GM12878 (cell line): Measurements from ENCODE around the gene UQCR11. TPM values are rescaled to one million over a fixed set of nuclear protein-coding genes. Genes with fewer than 3 reads are reported as not detected.

Experiments
- ATAC-seq: fragments of 200-7000 bp; cut with Tn5 transposase; 3 replicates; pipeline ENCODE4 v1.9.1; 2020; ENCODE audit warnings: mild to moderate bottlenecking, moderate library complexity
- BruUV-seq: library from RNA; stranded (reverse); fragments of 400-500 nt; replicated peaks from 2 replicates; lab custom pipeline; 2021; lab: Mats Ljungman, UMichigan
- CTCF ChIA-PET: fragments of 300-600 bp; sonication (Branson Sonifier 250); formaldehyde crosslinking; extraction: SDS; loops from one replicate; lab custom pipeline; 2021; ENCODE audit warnings: inconsistent platforms; lab: Yijun Ruan, JAX
- POLR2A ChIA-PET: fragments of 350-600 bp; formaldehyde crosslinking; extraction: SDS; loops from one replicate; lab custom pipeline; 2021; ENCODE audit warnings: inconsistent platforms; lab: Charles Lee
- RAD21 ChIA-PET: fragments of 300-600 bp; sonication (Branson Sonifier 250); formaldehyde crosslinking; loops from one replicate; lab custom pipeline; 2023; ENCODE audit warnings: antibody characterized with exemption; ENCODE audit not compliant: unreplicated experiment; lab: Charles Lee
- SMC1A ChIA-PET: fragments of 300-600 bp; sonication (Branson Sonifier 250); formaldehyde crosslinking; loops from one replicate; lab custom pipeline; 2023; ENCODE audit not compliant: unreplicated experiment, uncharacterized antibody; lab: Charles Lee
- DNase-seq: peaks from one replicate; pipeline ENCODE4 v3.0.0-alpha.2; 2011; ENCODE audit warnings: low read depth, low spot score
- FAIRE-seq: peaks from 3 replicates; lab custom pipeline; 2011; peaks lifted over from hg19 to GRCh38; lab: Jason Lieb, UNC
- H2AFZ ChIP-seq: 2 replicates; pipeline ENCODE4 v1.6.0; 2011; ENCODE audit warnings: low read depth, low read length, control low read depth; ENCODE audit not compliant: control insufficient read depth
- H3K27ac ChIP-seq: 2 replicates; pipeline ENCODE4 v1.5.1; 2011; ENCODE audit warnings: control low read depth; ENCODE audit not compliant: control insufficient read depth, insufficient read depth
- H3K27me3 ChIP-seq, 2 experiments: replicated peaks in 1 of 2; 2 replicates each; pipeline versions ENCODE4 v1.6.0 to v1.6.1; 2011; ENCODE audit warnings: low read length in 1 of 2; ENCODE audit not compliant: control insufficient read depth in 2 of 2, insufficient read depth in 2 of 2
- H3K36me3 ChIP-seq, 2 experiments: 2 replicates each; pipeline ENCODE4 v1.5.1; 2011; ENCODE audit warnings: low read length in 1 of 2; ENCODE audit not compliant: control insufficient read depth in 2 of 2, insufficient read depth in 2 of 2
- H3K4me1 ChIP-seq: 2 replicates; pipeline ENCODE4 v1.6.1; 2011; ENCODE audit warnings: mild to moderate bottlenecking, low read length, moderate library complexity, mixed read lengths; ENCODE audit not compliant: control insufficient read depth, insufficient read depth
- H3K4me2 ChIP-seq: 2 replicates; pipeline ENCODE4 v1.6.0; 2011; ENCODE audit warnings: control low read depth; ENCODE audit not compliant: control insufficient read depth, insufficient read depth
- H3K4me3 ChIP-seq: fragments of 200-600 bp; sonication (generic); 2 replicates; pipeline ENCODE4 v1.5.1; 2016
- H3K79me2 ChIP-seq: 2 replicates; pipeline ENCODE4 v1.6.0; 2011; ENCODE audit warnings: low read length; ENCODE audit not compliant: control insufficient read depth, insufficient read depth
- H3K9ac ChIP-seq: 2 replicates; pipeline ENCODE4 v1.8.0; 2011; ENCODE audit warnings: low read length, control low read depth, mixed read lengths; ENCODE audit not compliant: control insufficient read depth, insufficient read depth
- H3K9me3 ChIP-seq: replicated peaks from 3 replicates; pipeline ENCODE4 v1.5.1; 2011; ENCODE audit warnings: mild to moderate bottlenecking, low read length; ENCODE audit not compliant: control insufficient read depth, insufficient read depth
- H4K20me1 ChIP-seq: 2 replicates; pipeline ENCODE4 v1.6.0; 2011; ENCODE audit not compliant: control insufficient read depth, insufficient read depth
- CEBPB ChIP-seq, 2 experiments: fragments of 150-350 bp in 1 of 2; IDR thresholded peaks; 2 replicates each; pipeline ENCODE4 v1.6.1; 2012 to 2014; ENCODE audit warnings: low read depth in 2 of 2, low read length in 2 of 2, borderline replicate concordance in 1 of 2, inconsistent platforms in 1 of 2
- POLR2A ChIP-seq: IDR thresholded peaks from 2 replicates; pipeline ENCODE4 v1.6.1; 2011; ENCODE audit warnings: low read depth, mild to moderate bottlenecking, low read length
- POLR2AphosphoS5 ChIP-seq: IDR thresholded peaks from 2 replicates; pipeline ENCODE4 v1.6.1; 2011; ENCODE audit warnings: mild to moderate bottlenecking, low read length, inconsistent platforms
- SMC3 ChIP-seq: IDR thresholded peaks from 2 replicates; pipeline ENCODE4 v1.6.1; 2011; ENCODE audit warnings: low read length, improper control_type of control experiment, borderline replicate concordance
- SPI1 ChIP-seq: IDR thresholded peaks from 2 replicates; pipeline ENCODE4 v1.6.1; 2011; ENCODE audit warnings: low read depth, mild to moderate bottlenecking, low read length, moderate library complexity, borderline replicate concordance; ENCODE audit not compliant: insufficient read depth
- WGBS: methylation state at CpG from one replicate; pipeline ENCODE4 v1.1.6; 2016; ENCODE audit warnings: low lambda C conversion rate; ENCODE audit not compliant: insufficient replicate concordance, insufficient coverage; ENCODE audit errors: missing lambda C conversion rate; 5-methylcytosine and 5-hydroxymethylcytosine counted together
- in situ Hi-C: fragments of 300-500 bp; cut with MboI; formaldehyde crosslinking; loops from 9 replicates; pipeline ENCODE4 v1.14.3; 2018; ENCODE audit warnings: mixed read lengths
- intact Hi-C: fragments of 100-400 bp; cut with micrococcal nuclease; formaldehyde crosslinking; loops from one replicate; pipeline ENCODE4 v1.14.2; 2022; ENCODE audit not compliant: unreplicated experiment
- polyA plus RNA-seq, 11 experiments: library from polyadenylated mRNA; depleted of rRNA in 4 of 11; unstranded in 6 of 11; stranded (reverse) in 5 of 11; fragments of >200 nt; fragmentation: Nextera tagmentation in 4 of 11; fragmentation: Illumina TruSeq in 1 of 11; extraction: Ambion mirVana in 4 of 11; extraction: Trizol in 1 of 11; gene quantifications; 1 replicate in 1 of 11; 2 replicates in 10 of 11; pipeline versions ENCODE4 v1.2.1 to v1.2.3, GENCODE V29; 2011 to 2016; ENCODE audit warnings: inconsistent platforms in 2 of 11, missing spikeins in 2 of 11, low read depth in 1 of 11
- total RNA-seq, 4 experiments: library from RNA; depleted of rRNA in 3 of 4; stranded (reverse); fragments of >200 nt in 3 of 4; fragmentation: Illumina TruSeq in 1 of 4; extraction: Trizol in 1 of 4; gene quantifications; 2 replicates each; pipeline versions ENCODE4 v1.2.1 to v1.2.3, GENCODE V29; 2013 to 2021

Gene UQCR11
- total and polyA plus RNA-seq, 10 of the 15 experiments (the other 5 are each of a cell fraction or from before 2014, with no cell fraction given) = 28.6 to 586 (median 193) TPM

DNA sequence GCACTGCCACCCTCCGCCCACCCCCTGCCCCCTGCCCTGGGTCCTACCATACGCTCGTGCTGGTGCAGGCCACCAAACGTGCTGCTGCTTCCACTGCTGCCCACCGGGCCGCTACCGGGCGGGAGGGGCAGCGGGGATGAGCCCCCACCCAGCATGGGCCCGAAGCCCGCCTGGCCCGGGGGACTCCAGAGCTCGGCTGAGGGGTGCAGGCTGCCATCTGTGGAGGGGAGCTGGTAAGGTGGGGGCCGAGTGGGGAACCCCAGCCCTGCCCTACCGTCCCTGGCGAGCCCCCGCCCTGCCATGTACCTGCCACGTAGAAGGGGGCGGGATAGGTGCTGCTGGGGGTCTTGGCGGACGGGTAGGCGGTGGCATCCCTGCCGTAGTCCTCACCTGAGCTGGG, 16.7 kb upstream of the UQCR11 start:
- Histone ChIP-seq H3K9me3 (no peaks in the 10 kb centered on the region), H3K36me3 (peaks cover 23 to 54% of the 10 kb centered on the region in 2 experiments), H4K20me1 (no peaks in the 10 kb centered on the region), H3K4me2 (no peak overlapping the region), H3K4me1 (no peaks in the 10 kb centered on the region), H2AFZ (no peak overlapping the region), H3K9ac (no peak overlapping the region), H3K4me3 (no peak overlapping the region), H3K27me3 (no peaks in the 10 kb centered on the region), H3K27ac (no peak overlapping the region), H3K79me2 (no peaks in the 10 kb centered on the region)
- BruUV-seq = no TSS peak
- CTCF ChIA-PET = no interaction called here
- POLR2A ChIA-PET = no interaction called here
- RAD21 ChIA-PET = no interaction called here
- no peak for ATAC-seq
- no peak for DNase-seq
- 96% methylated on average over 4 of the region's 23 CpGs for WGBS
- in situ Hi-C loops (no loop called here), intact Hi-C loops (no loop called here)
- FAIRE-seq = no peak
- SMC1A ChIA-PET = no interaction called here
- TF ChIP-seq POLR2AphosphoS5 (no peak), SMC3 (no peak), CEBPB (IDR thresholded peaks at IDR 0.05; ENCODE audit: borderline replicate concordance in 1 of 2, low read depth in 2 of 2, low read length in 2 of 2) (no peak), POLR2A (peak; percentile 42; the same call in 1 of the 2 replicates)
- TF ChIP-seq, all 136 proteins: peak for 1

DNA sequence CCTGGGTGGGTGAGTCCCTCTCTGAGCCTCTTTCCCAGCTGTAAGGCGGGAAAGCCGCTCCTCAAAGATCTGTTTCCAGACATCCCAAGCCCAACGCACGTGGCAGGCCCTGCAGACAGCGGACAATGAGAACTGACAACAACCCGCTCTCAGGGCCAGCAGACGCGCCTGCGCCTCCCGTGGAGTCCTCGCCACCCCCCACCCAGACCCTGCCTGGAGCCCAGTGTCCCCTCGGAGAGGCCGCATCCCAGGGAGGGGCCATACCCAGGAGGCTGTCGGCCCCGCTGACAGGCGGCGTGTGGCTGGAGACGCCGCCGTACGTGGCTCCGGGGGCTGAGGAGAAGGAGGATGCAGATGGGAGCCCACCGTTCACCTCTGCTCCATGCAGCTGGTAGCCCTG, 16.3 kb upstream of the UQCR11 start:
- Histone ChIP-seq H3K9me3 (no peaks in the 10 kb centered on the region), H3K27ac (no peak overlapping the region)
- ATAC-seq (no peak), DNase-seq (no peak)
- intact Hi-C loops = no loop called here
- BruUV-seq = no TSS peak
- TF ChIP-seq SPI1 = no peak
- TF ChIP-seq POLR2A = peak; percentile 46; the same call in 1 of the 2 replicates
- TF ChIP-seq, all 136 proteins: peak for 1
- RAD21 ChIA-PET = no interaction called here
- POLR2A ChIA-PET = no interaction called here
- H3K27me3 ChIP-seq = no peaks in the 10 kb centered on the region
- SMC1A ChIA-PET = no interaction called here
- no peak overlapping the region for H3K9ac ChIP-seq
- 95% methylated on average over 23 of the region's 23 CpGs for WGBS
- H3K4me3 ChIP-seq = no peak overlapping the region
- CTCF ChIA-PET = no interaction called here
- in situ Hi-C loops = no loop called here
- H3K79me2 ChIP-seq = no peaks in the 10 kb centered on the region
- no peak overlapping the region for H2AFZ ChIP-seq
- peaks cover 23 to 52% of the 10 kb centered on the region in 2 experiments for H3K36me3 ChIP-seq
- no peak for FAIRE-seq
- no peaks in the 10 kb centered on the region for H3K4me1 ChIP-seq
- H3K4me2 ChIP-seq = no peak overlapping the region
- H4K20me1 ChIP-seq = no peaks in the 10 kb centered on the region
